Epidermal melanocyte (primary cell): ENCODE measurements around the gene PKD1.

Experiments used
- DNase-seq: peaks from one replicate; pipeline ENCODE4 v3.0.0; 2011; ENCODE audit warnings: low spot score; ENCODE audit not compliant: insufficient read length

PKD1 gene

DNA sequence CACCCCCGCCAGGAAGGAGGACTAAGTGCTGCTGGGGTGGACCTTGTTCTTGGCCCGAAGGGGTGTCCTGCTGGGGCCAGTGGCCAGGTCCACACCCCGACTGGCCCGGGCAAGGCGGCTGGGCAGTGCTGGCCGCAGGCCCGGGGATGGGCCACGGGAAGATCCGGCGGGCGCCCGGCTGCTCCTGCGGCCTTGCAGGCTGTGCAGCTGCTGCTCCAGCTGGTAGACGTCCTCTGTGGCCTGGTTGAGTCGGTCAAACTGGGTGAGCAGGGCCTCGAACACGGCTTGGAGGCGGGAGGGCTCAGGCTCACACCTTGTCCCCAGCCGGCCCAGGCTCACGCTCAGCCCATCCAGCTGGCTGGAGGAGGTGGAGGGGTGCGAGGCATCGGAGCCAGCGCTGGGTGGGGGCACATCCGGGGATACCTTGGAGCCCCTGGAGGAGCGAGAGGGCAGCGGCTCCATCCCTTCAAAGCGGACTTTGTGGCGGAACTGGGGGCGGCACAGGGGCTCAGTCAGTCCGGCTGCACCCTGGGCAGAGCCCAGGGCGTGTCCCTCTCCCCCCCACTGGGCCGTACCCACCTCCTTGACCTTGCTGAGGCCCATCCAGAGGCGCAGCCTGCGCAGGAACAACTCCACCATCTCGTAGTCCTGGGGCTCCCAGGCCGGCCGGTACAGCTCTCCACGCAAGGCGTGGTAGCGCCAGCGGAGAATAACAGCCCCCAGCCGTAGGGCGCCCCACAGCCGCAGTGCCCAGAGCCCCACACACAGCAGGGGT, 45.8 kb downstream of the PKD1 start:
- no peak for DNase-seq

DNA sequence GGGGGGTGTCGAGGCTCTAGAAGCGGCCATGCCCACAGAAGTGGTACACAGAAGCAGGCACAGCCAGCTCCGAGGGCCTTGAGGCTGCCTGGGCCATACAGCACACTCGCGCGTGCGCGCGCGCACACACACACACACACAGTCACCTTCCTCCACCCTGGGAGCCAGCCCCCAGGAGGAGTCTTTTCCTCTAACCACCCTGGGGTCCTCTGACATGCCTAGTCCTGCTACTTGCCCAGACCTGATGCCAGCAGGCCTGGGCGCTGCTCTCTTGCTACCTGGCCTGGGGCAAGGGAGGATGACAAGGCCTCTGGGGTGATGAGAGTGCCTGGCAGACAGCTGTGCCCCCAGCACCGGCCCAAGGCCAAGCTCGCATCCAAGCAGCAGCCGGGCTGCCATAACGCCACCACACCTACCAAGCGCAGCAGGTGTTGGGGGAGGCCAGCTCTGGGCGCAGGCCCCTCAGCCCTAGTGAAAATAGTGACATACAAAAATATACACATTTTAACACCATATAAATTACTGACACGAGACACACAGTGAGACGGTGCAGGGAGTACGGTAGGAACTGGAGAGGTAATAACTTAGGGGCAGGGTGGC, 46.8 kb downstream of the PKD1 start:
- no peak for DNase-seq

DNA sequence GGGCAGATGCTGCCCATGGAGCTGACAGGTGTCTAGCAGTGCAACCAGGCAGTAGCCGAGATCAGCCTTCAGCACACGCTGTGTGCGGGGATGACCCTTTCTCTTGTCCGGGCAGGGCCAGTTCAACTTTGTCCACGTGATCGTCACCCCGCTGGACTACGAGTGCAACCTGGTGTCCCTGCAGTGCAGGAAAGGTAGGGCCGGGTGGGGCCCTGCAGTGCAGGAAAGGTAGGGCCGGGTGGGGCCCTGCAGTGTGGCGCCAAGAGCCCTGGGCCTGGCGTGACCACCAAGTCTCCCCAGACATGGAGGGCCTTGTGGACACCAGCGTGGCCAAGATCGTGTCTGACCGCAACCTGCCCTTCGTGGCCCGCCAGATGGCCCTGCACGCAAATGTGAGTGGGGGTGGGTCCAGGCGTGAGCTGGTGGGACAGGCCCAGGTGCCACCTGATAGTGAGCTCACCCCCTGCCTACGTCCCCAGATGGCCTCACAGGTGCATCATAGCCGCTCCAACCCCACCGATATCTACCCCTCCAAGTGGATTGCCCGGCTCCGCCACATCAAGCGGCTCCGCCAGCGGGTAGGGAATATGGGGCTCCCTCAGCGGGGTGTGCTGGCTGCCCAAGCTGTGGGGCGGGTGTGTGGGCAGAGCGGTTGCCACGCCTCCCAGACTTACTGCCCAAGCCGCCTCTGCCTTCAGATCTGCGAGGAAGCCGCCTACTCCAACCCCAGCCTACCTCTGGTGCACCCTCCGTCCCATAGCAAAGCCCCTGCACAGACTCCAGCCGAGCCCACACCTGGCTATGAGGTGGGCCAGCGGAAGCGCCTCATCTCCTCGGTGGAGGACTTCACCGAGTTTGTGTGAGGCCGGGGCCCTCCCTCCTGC, 47.7 kb downstream of the PKD1 start:
- DNase-seq, result no peak

DNA sequence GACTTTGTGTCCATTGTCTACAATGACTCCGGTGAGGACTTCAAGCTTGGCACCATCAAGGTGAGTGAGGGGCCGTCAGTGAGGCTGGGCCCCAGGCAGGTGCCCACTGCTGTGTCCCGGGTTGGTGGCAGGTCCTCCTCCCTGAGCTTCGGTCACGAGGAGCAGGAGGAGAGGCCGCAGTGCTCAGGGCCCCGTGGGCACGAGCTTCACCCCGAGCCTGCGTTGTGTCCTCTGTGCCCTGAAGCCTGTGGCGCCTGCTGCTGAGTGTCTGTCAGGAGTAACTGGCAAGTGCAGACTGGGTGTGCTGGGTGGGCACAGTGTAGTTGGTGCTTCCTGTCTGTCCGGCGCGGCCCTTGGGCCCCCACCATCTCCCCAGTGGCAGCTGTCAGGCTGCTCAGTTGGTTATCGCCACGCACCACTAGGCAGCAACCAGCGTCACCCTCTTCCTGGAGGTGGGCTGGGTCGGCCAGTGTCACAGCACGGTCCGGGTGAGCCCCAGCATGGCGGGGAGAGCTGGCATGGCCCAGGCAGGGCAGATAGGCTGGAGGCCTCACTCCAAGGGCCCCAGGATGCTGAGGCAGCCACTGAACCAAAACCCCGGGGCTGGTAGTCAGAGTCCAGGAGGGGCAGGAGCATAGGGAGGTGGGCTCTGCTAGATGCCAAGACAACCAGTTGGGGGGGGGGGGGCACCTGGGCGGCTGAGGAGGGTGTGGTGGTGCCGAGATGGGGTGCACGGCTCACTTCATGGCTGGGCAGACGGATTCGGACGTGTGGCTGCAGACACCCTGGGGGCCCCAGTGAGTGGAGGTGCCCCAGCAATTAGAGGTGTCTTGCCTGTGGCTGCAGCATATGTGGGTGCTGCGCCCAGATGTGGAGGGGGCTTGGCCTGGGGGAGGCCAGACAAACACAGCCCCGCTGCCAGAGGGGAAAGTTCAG, 48.6 kb downstream of the PKD1 start:
- no peak for DNase-seq

DNA sequence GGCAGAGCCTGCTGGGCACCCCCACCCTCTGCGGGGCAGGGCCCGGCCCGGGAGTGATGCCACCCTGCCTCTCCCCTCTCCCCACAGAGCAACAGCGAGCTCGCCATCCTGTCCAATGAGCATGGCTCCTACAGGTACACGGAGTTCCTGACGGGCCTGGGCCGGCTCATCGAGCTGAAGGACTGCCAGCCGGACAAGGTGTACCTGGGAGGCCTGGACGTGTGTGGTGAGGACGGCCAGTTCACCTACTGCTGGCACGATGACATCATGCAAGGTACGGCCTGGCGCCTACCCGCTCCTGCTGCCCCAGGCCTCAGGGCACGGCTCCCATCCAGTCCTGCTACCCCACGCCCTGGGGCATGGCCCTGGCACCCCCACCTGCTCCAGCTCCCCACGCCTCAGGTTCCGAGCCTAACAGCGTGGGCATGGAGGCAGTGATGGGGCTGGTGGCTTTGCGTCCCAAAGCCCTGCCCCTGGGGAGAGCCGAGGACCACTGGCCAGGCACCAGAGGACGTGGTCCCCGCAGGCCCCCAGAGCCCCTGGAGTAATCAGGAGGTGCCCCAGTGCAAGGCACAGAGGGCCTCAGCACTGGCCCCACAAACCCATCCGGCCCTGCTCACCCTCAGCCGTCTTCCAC, 49.5 kb downstream of the PKD1 start:
- no peak for DNase-seq

DNA sequence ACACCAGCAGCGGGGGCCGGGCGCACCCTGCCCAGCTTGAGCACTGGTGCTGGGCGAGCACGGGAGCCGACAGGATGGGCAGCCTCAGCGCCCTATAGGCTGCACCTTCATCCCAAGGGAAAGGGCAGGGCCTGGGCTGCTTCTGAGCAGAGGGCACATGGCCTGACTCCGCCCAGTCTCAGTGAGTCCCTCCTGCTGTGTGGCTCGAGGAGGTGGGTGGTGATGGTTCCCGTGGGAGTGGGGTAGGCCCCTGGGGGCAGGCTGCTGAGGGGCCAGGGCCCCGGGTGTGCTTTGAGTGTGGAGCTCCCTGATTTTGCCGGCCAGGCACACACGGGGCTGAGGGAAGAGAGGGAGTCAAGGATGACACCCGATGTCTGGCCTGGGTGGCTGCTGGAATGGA, 50.0 kb downstream of the PKD1 start:
- DNase-seq, result no peak

DNA sequence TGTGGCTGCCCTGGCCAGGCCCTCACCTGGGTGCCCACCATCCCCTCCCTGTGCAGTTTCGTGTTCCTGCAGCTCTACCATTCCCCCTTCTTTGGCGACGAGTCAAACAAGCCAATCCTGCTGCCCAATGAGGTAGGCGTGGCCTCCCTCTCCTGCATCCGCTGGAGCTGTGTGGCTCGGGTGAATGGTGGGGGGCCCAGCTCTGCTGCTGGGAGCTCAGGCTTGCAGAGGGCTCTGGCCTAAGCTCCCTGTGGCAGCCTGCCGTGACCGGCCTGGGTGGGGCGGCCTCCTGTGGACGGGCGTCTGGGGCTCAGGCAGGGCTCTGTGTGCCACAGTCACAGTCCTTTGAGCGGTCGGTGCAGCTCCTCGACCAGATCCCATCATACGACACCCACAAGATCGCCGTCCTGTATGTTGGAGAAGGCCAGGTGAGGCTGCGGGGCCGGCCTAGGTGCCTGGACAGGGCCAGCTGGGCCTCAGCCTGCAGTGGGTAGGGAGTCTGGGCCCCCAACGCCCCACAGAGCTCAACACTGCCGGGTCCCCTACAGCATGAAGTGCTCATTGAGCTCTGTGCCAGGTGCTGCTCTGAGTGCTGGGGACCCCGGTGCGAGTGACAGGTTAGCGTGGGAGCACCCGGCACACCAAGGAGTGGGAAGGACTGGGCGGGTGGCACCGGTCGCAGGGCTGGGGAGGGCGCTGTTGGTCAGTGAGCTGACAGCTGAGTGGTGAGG, 50.6 kb downstream of the PKD1 start:
- DNase-seq, result no peak

DNA sequence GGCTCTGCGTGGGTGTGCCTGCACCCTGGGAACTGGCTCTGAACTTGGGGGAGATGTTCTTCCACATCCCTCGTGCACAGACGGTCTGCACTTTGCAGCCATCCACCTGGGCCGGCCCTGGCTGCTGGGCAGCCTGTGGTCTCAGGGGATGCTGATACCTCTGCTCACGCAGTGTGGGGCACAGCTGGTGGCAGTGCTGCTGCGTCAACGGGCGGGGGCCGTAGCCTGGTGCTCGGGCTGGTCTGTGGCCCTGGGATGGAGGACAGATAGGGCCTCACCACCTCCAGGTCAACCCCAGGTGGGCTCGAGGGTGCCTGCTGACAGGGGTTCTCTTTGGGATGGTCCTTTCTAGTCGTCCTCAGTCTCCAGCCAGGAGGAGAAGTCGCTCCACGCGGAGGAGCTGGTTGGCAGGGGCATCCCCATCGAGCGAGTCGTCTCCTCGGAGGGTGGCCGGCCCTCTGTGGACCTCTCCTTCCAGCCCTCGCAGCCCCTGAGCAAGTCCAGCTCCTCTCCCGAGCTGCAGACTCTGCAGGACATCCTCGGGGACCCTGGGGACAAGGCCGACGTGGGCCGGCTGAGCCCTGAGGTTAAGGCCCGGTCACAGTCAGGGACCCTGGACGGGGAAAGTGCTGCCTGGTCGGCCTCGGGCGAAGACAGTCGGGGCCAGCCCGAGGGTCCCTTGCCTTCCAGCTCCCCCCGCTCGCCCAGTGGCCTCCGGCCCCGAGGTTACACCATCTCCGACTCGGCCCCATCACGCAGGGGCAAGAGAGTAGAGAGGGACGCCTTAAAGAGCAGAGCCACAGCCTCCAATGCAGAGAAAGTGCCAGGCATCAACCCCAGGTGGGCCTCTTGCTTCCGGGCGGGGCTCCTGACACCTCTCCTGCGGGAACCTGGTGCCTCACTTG, 51.6 kb downstream of the PKD1 start:
- DNase-seq, result no peak

DNA sequence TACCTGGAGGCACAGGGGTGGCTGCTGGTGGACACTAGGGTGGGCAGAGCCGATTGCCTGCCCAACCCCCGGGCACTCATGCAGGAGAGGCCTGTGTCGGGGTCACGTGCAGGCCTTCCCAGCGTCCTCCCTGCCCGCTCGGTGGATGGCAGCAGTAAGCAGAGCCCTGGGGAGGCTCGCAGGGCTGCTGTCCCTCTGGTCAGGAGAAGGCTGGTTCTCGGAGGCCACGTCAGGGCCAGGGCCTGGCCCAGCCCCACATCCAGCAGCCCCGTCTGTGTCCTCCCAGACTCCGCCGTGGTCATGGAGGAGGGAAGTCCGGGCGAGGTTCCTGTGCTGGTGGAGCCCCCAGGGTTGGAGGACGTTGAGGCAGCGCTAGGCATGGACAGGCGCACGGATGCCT, 52.3 kb downstream of the PKD1 start:
- DNase-seq, result no peak

DNA sequence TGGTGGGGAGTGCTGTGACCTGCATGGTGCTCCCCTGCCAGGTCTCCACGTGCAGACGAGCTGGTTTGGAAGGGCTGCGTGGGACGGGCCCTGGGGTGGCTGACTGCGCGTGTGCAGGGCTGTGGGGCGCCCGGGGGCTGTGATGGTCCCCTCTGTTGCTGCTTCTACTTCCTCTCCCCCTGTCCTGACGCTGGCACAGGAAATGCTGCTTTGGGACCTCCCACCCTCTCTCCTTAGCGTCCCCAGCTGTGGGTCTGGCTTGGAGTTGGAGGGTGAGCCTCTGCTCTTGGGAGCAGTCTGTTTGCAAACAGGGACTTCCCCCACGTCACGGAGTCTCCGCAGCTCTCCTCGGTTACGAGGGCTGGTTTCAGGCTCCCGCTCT, 52.7 kb downstream of the PKD1 start:
- no peak for DNase-seq

DNA sequence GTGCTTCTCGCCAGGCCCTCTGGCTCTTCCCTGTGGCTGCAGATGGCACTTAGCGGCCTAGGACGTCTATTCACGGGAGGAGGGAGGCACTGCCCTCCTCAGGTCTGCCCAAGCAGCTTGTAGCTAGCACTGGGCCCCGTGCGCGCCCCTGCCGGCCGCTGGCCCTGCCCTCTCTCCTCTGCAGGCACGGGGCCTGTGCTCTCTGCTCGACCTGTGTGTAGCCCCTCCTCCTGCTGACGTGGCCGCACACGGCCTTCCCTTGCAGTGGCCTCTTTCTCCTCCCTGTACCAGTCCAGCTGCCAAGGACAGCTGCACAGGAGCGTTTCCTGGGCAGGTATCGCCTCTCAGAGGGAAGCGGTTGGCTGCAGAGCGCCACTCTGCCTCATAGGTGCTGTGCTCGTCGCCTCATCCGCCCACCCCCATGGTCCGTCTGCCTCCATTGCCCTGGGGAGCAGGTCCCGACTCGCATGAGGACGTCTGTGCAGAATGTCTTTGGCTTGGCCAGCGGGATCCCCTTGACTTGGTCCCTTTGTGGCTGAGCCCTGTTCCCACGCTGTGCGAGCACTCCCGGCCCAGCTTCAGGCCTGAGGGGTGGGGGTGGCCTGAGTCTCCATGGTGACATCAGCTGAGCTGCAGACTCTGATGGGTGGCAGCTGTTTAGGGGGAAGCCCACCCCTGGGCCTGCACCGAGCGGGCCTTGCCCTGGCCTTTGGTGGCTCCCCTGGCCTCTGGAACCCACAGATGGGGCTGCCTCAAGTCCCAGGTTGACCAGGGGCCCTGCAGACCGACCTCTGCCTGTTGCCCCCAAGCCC, 53.3 kb downstream of the PKD1 start:
- DNase-seq, result no peak

DNA sequence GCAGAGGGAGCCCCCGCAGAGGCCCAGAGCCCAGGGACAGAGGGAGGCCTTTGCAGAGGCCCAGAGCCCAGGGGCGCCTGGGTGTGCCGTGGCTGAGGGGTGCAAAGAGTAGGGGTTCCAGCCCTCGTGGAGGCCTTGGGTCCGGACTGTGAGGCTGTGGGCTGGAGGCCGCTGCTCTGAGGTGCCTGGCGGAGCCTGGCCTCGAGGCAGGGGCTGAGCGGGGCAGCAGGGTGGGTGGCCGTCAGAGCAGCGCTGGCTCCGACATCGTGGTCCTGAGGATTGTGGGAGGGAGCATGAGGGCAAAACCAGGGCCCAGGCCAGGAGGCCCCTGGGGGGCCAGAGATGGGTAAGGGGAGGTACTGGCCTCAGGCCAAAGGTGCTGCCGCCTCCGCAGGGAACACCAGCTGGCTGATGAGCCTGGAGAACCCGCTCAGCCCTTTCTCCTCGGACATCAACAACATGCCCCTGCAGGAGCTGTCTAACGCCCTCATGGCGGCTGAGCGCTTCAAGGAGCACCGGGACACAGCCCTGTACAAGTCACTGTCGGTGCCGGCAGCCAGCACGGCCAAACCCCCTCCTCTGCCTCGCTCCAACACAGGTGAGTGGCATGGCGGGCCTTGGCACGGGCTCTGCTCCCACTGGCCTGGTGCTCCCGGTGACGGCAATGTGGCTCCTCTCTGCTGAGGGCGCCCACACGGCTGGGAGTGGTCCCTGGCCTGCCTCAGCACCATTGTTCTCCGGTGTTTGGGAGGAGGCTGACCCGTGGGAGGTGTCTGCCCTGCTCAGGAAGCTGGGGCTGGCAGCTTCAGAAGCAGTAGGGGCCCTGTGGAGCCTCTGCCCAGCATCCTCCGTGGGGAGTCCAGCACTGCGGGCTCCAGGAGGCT, 54.3 kb downstream of the PKD1 start:
- no peak for DNase-seq

DNA sequence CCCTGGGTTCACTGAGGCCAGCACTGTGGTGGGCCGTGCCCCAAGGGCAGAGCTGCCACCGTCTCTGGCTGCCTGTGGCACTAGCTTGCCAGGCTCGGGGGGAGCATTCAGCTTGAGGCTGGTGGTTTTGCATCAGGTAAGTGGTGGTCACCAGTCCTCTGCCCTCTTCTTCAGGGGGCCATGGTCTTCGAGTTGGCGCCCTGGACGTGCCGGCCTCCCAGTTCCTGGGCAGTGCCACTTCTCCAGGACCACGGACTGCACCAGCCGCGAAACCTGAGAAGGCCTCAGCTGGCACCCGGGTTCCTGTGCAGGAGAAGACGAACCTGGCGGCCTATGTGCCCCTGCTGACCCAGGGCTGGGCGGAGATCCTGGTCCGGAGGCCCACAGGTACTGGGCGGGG, 55.7 kb downstream of the PKD1 start:
- DNase-seq, result no peak

DNA sequence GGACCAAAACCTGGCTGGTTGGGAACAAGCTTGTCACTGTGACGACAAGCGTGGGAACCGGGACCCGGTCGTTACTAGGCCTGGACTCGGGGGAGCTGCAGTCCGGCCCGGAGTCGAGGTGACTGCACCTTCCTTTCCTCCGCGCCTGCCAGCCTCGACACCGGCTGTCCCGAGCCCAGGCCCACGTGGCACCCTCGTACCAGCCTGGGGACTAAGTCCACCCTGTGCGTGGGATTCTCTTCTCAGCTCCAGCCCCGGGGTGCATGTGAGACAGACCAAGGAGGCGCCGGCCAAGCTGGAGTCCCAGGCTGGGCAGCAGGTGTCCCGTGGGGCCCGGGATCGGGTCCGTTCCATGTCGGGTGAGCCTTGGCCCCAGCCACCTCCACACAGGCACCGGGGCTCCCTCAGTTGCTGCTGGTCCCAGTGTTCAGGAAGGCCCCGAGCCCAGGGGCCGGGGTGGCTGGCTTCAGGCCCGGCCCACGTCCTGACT, 56.3 kb downstream of the PKD1 start:
- no peak for DNase-seq

DNA sequence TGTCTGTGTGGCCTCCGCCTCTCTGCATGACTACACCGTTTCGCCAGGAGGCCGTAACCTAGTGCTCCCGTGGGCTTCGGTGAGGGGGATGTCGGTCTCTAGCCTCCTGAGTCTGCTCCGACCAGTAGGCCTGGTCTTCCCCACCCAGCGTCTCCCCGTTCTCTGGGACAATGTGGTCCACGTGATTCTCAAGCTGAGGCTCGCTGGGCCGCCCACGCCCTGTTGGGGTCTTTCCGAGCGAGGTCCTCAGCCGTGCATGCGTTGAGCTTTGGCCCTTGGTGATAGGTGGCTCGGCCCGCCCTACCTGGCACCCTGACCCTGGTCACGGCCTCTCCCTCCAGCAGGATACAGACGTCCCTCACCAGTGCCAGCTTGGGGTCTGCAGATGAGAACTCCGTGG, 57.0 kb downstream of the PKD1 start:
- no peak for DNase-seq

DNA sequence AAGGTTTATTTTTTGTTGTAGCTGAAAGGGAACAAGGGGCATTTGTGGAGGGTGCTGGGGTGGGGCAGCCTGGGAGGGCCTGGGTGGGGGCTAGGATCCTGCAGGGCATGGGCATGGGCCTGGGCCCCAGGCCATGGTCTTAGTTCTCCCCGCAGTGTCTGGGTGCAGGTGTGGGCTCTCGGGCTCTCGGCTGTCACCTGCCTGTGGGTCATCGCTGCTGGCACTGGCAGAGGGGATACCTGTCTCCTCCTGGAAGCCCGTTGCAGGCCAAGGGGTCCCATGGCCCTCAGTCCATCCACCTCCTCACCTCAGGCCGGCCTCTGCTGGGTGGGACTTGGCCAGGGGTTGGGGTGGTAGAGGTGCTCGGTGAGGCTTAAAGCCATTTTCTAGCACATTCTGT, 57.6 kb downstream of the PKD1 start:
- DNase-seq, result no peak

DNA sequence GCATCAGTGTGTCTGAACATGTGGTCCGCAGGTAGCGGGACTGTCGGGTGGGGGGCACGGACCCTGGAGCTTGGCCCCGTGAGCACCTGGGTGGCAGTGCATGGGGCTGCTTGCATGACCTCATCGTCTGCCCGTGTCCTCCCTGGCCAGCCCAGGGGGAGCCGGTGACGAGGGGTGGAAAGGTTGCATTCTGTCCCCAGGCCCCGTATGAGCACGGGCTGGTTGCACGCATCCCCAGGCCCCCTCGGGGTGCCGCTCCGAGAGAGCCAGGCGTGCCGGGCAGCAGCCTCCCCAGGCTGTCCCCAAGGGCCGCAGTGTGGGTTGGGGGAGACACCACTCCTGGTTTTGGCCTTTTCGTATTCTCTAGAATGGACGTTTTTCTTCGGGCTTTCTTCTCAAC, 58.0 kb downstream of the PKD1 start:
- DNase-seq, result no peak
